Testis (tissue), 3 donors: Measurements from ENCODE around the gene DNAJC15. TPM values are rescaled to one million over a fixed set of nuclear protein-coding genes. Genes with fewer than 3 reads are reported as not detected.

ENCODE experiments used
- DNase-seq: peaks from one replicate; pipeline ENCODE4 v3.0.0-alpha.2; 2019
- H3K27ac ChIP-seq, 2 donors: fragments of 200-600 bp; sonication (generic); one replicate each; pipeline ENCODE4 v1.5.1; 2019
- H3K27me3 ChIP-seq: fragments of 200-600 bp; sonication (generic); one replicate; pipeline ENCODE4 v1.5.1; 2019
- H3K36me3 ChIP-seq: fragments of 200-600 bp; sonication (generic); one replicate; pipeline ENCODE4 v1.5.1; 2017; ENCODE audit warnings: low read depth; ENCODE audit errors: missing control alignments
- H3K4me1 ChIP-seq: fragments of 200-600 bp; sonication (generic); one replicate; pipeline ENCODE4 v1.5.1; 2019
- H3K4me3 ChIP-seq, 2 donors: fragments of 200-600 bp; sonication (generic); one replicate each; pipeline ENCODE4 v1.5.1; 2017 to 2019
- H3K9me3 ChIP-seq: fragments of 200-600 bp; sonication (generic); one replicate; pipeline ENCODE4 v1.5.1; 2017
- POLR2A ChIP-seq: fragments of 450-650 bp; IDR thresholded peaks from one replicate; pipeline ENCODE4 v1.6.1; 2017; ENCODE audit warnings: antibody characterized with exemption, mild to moderate bottlenecking, moderate library complexity
- WGBS, 2 donors: methylation state at CpG; one replicate each; pipeline ENCODE4 v1.1.5; 2018; 5-methylcytosine and 5-hydroxymethylcytosine counted together
- intact Hi-C: fragments of 100-400 bp; cut with DNase I; formaldehyde crosslinking; loops from one replicate; pipeline ENCODE4 v1.15.1; 2023; ENCODE audit warnings: low total_unique reads
- polyA plus RNA-seq: library from polyadenylated mRNA; stranded (reverse); fragments of 350-450 nt; fragmentation: Illumina TruSeq; extraction: RNeasy Lipid Tissue Mini Kit (QIAGEN cat#74804); gene quantifications from one replicate; pipeline ENCODE4 v1.2.3, GENCODE V29; 2014; ENCODE audit warnings: low read depth, low replicate concordance; ENCODE audit not compliant: insufficient read depth
- total RNA-seq, 2 donors: library from RNA; depleted of rRNA; stranded (reverse); fragments of >200 nt; gene quantifications; one replicate each; pipeline ENCODE4 v1.2.3, GENCODE V29; 2016
- TF ChIP-seq, protein P1 (sequence below), 3 experiments: fragments of 450-650 bp in 2 of 3; fragments of 200-600 bp in 1 of 3; sonication (generic) in 1 of 3; IDR thresholded peaks; one replicate each; pipeline ENCODE4 v1.5.1; 2016 to 2019; ENCODE audit warnings: antibody characterized with exemption in 3 of 3, mild to moderate bottlenecking in 2 of 3, moderate library complexity in 1 of 3

The DNAJC15 gene
- total and polyA plus RNA-seq, 3 donors from 2014 or later = 11.8 to 49.8 (median 17.2) TPM

DNA sequence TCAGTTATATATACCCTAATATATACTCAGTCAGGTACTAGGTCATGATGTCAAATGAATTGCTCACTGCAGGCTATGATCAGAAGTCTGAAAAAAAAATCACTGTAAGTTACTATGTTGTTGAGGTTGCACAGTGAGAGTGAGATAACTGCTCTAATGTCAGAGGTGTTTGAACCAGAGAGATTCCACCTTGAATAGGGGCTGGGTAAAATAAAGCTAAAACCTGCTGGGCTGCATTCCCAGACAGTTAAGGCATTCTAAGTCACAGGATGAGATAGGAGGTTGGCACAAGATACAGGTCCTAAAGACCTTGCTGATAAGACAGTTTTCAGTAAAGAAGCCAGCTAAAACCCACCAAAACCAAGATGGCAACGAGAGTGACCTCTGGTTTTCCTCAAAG, 41.5 kb upstream of the DNAJC15 start:
- intact Hi-C loops = no loop called here
- WGBS, 2 donors = 52 to 71% methylated on average over 1 of the region's 1 CpG
- no peaks in the 10 kb centered on the region for H3K27me3 ChIP-seq
- no peaks in the 10 kb centered on the region for H3K9me3 ChIP-seq
- DNase-seq = no peak
- no peak overlapping the region for H3K4me3 ChIP-seq
- no peak overlapping the region for H3K27ac ChIP-seq
- no peak for TF ChIP-seq POLR2A
- TF ChIP-seq, protein P1, sequence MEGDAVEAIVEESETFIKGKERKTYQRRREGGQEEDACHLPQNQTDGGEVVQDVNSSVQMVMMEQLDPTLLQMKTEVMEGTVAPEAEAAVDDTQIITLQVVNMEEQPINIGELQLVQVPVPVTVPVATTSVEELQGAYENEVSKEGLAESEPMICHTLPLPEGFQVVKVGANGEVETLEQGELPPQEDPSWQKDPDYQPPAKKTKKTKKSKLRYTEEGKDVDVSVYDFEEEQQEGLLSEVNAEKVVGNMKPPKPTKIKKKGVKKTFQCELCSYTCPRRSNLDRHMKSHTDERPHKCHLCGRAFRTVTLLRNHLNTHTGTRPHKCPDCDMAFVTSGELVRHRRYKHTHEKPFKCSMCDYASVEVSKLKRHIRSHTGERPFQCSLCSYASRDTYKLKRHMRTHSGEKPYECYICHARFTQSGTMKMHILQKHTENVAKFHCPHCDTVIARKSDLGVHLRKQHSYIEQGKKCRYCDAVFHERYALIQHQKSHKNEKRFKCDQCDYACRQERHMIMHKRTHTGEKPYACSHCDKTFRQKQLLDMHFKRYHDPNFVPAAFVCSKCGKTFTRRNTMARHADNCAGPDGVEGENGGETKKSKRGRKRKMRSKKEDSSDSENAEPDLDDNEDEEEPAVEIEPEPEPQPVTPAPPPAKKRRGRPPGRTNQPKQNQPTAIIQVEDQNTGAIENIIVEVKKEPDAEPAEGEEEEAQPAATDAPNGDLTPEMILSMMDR (IDR thresholded peaks at IDR 0.05) = no peak
- peaks cover 17% of the 10 kb centered on the region for H3K4me1 ChIP-seq
- no peaks in the 10 kb centered on the region for H3K36me3 ChIP-seq

DNA sequence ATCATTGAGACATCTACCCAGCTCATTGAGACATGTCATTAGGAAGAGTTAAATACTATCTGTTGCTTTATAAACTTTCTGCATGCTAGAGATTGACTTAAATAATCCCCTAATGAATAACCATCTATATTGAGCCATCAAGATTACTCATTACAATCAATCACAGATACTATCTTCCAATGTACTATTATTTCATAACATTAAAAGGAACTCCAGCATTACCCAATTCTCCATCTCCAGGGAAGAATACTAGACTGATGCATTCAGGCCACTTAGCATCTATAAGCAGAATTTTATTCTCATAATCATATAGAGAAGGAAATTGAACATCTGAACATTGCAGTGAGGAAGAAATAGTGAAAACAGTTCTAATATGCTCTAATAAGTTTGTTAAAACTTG, 39.4 kb upstream of the DNAJC15 start:
- intact Hi-C loops = no loop called here
- Histone ChIP-seq H3K4me3 (no peak overlapping the region), H3K9me3 (no peaks in the 10 kb centered on the region), H3K27ac (no peak overlapping the region), H3K4me1 (peaks cover 17% of the 10 kb centered on the region), H3K36me3 (no peaks in the 10 kb centered on the region), H3K27me3 (no peaks in the 10 kb centered on the region)
- TF ChIP-seq, protein P1 (IDR thresholded peaks at IDR 0.05) = no peak
- DNase-seq = no peak

DNA sequence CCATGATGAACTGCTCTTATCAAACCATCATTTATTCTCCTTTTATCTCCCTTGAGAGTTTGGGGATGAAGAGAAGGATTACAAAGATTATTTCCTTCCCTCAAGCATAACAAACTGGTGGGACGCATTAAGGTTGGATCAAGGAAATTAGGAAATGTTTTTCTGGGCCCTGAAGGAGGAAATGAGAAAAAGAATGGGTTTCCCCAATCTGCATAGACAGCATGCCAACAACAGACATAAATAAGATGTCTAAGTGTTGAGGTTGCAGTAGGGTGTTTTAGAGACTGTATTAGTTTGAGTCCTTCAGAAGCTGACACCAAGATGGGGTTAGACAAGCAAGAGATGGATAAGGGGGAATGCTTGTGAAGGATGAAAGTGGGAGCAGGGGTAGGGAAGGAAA, 38.7 kb upstream of the DNAJC15 start:
- no peak for TF ChIP-seq POLR2A
- TF ChIP-seq, protein P1 (IDR thresholded peaks at IDR 0.05) = no peak
- DNase-seq = no peak
- intact Hi-C loops = no loop called here
- H3K27me3 ChIP-seq = no peaks in the 10 kb centered on the region
- 83 to 88% methylated on average over 1 of the region's 1 CpG for whole genome bisulfite sequencing, 2 donors
- H3K36me3 ChIP-seq = no peaks in the 10 kb centered on the region
- no peaks in the 10 kb centered on the region for H3K9me3 ChIP-seq
- H3K4me3 ChIP-seq = no peak overlapping the region
- H3K4me1 ChIP-seq = peaks cover 18% of the 10 kb centered on the region
- H3K27ac ChIP-seq = no peak overlapping the region

DNA sequence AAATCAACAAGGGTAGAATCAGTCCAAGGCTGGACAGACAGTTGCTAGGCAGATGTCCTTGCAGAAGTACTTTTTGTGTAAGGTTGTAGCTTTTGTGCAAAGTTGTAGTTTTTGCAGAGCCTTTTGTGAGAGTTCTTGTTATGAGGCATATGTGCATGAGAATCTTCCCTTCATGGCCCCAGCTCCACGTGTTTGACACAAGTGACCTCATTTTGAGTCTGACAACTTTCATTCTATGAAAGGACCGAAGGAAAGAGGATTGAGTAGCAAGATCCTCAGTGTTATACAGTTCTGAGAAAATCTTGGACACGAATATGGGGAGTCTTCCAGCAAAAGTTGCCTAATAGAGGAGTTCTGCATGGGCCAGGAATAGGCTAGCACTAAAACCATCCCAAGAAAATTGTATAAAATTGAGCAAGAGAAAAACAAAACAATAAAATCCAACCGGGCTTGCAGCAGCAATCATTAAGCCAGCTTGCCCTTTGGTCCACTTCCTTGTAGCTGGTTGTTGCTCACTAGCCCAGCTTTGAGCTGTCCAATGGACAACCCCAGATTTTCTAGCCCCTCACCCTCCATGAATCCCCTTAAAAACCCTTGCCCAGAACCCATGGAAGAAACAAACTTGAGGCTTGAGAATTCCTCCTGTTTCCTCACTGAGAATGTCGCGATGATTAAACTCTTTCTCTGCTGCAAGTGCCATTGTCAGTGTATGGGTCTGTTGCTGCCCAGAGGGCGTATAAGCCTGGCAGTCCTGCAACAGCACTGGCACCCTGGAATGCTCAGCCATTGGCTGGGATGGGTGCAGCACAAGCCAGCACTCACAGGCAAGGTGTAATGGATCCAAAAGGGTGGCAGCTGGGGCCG, 37.8 kb upstream of the DNAJC15 start:
- Histone ChIP-seq H3K27ac (no peak overlapping the region), H3K4me1 (peaks cover 26% of the 10 kb centered on the region), H3K36me3 (no peaks in the 10 kb centered on the region), H3K9me3 (no peaks in the 10 kb centered on the region), H3K27me3 (no peaks in the 10 kb centered on the region), H3K4me3 (no peak overlapping the region)
- 73 to 80% methylated on average over 7 to 8 of the region's 8 CpGs for WGBS, 2 donors
- no peak for TF ChIP-seq POLR2A
- TF ChIP-seq, protein P1 (IDR thresholded peaks at IDR 0.05) = no peak
- intact Hi-C loops = no loop called here
- DNase-seq = no peak

DNA sequence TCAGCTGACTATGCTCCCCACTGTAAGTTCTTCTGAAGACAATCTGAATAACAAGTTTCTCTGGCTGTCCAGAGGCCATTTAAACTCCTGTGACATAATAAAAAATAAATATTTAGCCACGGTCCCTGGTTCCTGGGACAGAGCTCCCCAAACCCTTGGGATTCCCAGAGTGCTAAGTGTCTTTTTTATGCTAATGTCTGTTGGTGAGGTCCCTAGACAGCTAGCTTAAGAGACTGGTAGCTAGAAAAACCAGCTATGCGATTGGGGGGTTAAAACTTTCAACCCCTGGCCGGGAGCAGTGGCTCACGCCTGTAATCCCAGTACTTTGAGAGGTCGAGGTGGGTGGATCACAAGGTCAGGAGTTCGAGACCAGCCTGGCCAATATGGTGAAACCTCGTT, 37.2 kb upstream of the DNAJC15 start:
- Histone ChIP-seq H3K27me3 (no peaks in the 10 kb centered on the region), H3K36me3 (no peaks in the 10 kb centered on the region), H3K27ac (no peak overlapping the region), H3K9me3 (no peaks in the 10 kb centered on the region), H3K4me3 (no peak overlapping the region), H3K4me1 (peaks cover 32% of the 10 kb centered on the region)
- no peak for DNase-seq
- TF ChIP-seq, protein P1 (IDR thresholded peaks at IDR 0.05) = no peak
- no peak for TF ChIP-seq POLR2A
- 77 to 83% methylated on average over 7 of the region's 7 CpGs for WGBS, 2 donors
- intact Hi-C loops = no loop called here
